NCI-H748 (cell line): ENCODE data around the gene SIAH3.
A peak's percentile ranks its signal among the peaks of the same experiment; 100 is the strongest.

Experiments used
- DNase-seq: peaks from one replicate; lab custom pipeline; 2025; ENCODE audit not compliant: unreplicated experiment; lab: John Stamatoyannopoulos, UW

The SIAH3 gene

GRCh38 chr13:45748941-45749759, 102.4 kb downstream of the SIAH3 start:
- DNase-seq, result peak; percentile 68

GRCh38 chr13:45747071-45747470, 104.5 kb downstream of the SIAH3 start:
- DNase-seq, result no peak

- no peak for DNase-seq
These were observed 106.6 kb downstream of the SIAH3 start for GRCh38 chr13:45744979-45745378.

DNA sequence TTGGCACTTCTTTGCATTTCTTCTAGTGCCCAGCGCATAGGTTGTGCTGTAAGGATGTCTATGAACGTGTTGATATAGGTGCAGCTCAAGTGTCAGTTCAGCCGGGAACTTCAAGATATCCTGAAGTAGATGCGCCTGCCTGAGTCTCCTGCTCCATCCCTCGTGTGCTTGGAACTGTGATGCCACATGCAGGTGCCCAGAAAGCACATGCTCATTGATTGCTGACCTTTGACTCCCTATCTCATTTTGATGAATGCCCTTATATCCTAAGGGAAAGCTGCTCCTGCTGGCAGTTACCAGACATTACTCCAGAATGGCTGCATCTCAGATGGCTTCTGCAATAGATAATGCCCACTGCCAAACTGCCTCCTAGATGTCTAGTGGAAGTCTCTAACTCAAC, 108.6 kb downstream of the SIAH3 start:
- DNase-seq, result no peak

- no peak for DNase-seq
These were observed 114.0 kb downstream of the SIAH3 start for GRCh38 chr13:45737571-45738017.

- DNase-seq, result no peak
These were observed 118.2 kb downstream of the SIAH3 start for GRCh38 chr13:45733361-45733760.

- DNase-seq, result no peak
These were observed 118.6 kb downstream of the SIAH3 start for GRCh38 chr13:45732916-45733315.

- peak; percentile 43 for DNase-seq
These were observed 120.1 kb downstream of the SIAH3 start for GRCh38 chr13:45731455-45731854.

DNA sequence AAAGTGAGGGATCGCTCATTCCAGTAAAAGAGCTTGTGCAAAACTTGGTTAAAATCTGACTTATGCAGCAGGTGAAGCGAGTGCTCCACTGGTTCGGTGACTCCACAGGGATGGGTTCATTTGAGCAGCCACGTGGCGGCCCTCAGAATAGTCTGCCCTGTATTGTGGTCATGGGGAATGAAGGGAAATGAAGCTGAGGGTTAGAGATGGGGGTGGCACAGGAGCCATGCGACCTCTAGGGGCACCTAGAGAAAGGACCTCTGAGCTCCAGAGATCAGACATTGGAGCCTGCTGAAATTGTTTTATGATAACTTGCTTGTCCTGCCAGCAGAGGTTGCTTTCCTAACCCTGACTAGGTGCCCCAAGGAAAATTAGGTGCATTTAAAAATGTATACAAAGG, 122.8 kb downstream of the SIAH3 start:
- DNase-seq, result no peak
